Upper lobe of left lung (tissue), 6 donors: ENCODE results near the gene RRP1B. TPM values are rescaled to one million over a fixed set of nuclear protein-coding genes. Genes with fewer than 3 reads are reported as not detected.

Experiments used
- ATAC-seq, 2 donors: fragments of 200-7000 bp; cut with Tn5 transposase; one replicate each; pipeline ENCODE4 v1.9.1; 2022; ENCODE audit warnings: mild to moderate bottlenecking in 2 of 2, moderate library complexity in 2 of 2; ENCODE audit not compliant: low FRiP score in 2 of 2
- DNase-seq, 2 donors: peaks; one replicate each; pipeline ENCODE4 v3.0.0-alpha.2; 2019 to 2020
- H3K27ac ChIP-seq, 4 donors: fragments of 200-600 bp; sonication (generic); one replicate each; pipeline ENCODE4 v1.5.1; 2016 to 2019
- H3K27me3 ChIP-seq, 4 donors: fragments of 200-600 bp; sonication (generic); one replicate each; pipeline ENCODE4 v1.5.1; 2017 to 2019
- H3K36me3 ChIP-seq, 4 donors: fragments of 200-600 bp; sonication (generic); one replicate each; pipeline ENCODE4 v1.5.1; 2016 to 2019
- H3K4me1 ChIP-seq, 4 donors: fragments of 200-600 bp; sonication (generic); one replicate each; pipeline ENCODE4 v1.5.1; 2018 to 2019
- H3K4me3 ChIP-seq, 4 donors: fragments of 200-600 bp; sonication (generic); one replicate each; pipeline ENCODE4 v1.5.1; 2017 to 2019; ENCODE audit warnings: mild to moderate bottlenecking in 2 of 4, moderate library complexity in 1 of 4
- H3K9me3 ChIP-seq, 4 donors: fragments of 200-600 bp; sonication (generic); one replicate each; pipeline ENCODE4 v1.5.1; 2018 to 2019
- EP300 ChIP-seq, 4 donors: sonication (generic); formaldehyde crosslinking; IDR thresholded peaks; one replicate each; pipeline ENCODE4 v1.5.1; 2017; ENCODE audit warnings: antibody characterized with exemption in 4 of 4, control low read depth in 2 of 4
- POLR2A ChIP-seq, 4 donors: fragments of 450-650 bp; IDR thresholded peaks; one replicate each; pipeline ENCODE4 v1.5.1; 2016 to 2017; ENCODE audit warnings: antibody characterized with exemption in 4 of 4, mild to moderate bottlenecking in 2 of 4
- POLR2AphosphoS5 ChIP-seq, 2 donors: sonication (generic); formaldehyde crosslinking; IDR thresholded peaks; one replicate each; pipeline ENCODE4 v1.5.1; 2017; ENCODE audit warnings: antibody characterized with exemption in 2 of 2
- WGBS, 2 donors: methylation state at CpG; one replicate each; pipeline ENCODE4 v1.1.5; 2017 to 2018; 5-methylcytosine and 5-hydroxymethylcytosine counted together
- total RNA-seq, 6 donors: library from RNA; depleted of rRNA in 4 of 6; stranded (reverse); fragments of >200 nt in 4 of 6; gene quantifications; one replicate each; pipeline versions ENCODE4 v1.1.0 to v1.2.1, GENCODE V29; 2016 to 2021
- TF ChIP-seq, protein P1 (sequence below), 6 experiments: fragments of 450-650 bp in 4 of 6; fragments of 200-600 bp in 2 of 6; sonication (generic) in 2 of 6; IDR thresholded peaks; one replicate each; pipeline ENCODE4 v1.5.1; 2016 to 2019; ENCODE audit warnings: antibody characterized with exemption in 6 of 6
- donor health status: DM: no; HTN: no; CAD: no; lungs with moderate emphysema.
- donor health status: DM: no; HTN: yes; CAD: no; lungs with severe emphysema.

The RRP1B gene
- total RNA-seq, 6 donors from 2014 or later = 11.5 to 22.8 (median 19.7) TPM

DNA sequence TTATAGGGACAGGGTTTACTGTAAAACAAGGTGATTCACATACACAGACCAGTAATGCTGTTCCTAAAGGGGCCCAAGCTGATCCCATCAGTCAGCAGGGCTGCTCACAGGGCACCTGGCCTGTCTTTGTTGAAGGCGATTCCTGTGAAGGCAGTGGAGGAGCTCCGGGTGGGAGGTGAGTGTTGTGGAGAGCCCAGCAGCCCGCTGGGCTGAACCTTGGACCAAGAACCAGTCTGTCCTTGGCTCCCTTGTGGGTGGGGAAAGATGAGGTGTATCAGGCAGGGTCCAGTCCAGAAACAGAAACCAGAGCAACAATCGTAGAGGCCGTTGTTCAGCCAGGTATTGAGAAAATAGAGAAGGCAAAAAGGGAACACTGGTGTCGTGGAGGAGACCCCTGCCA, 72.1 kb downstream of the RRP1B start:
- TF ChIP-seq EP300 (IDR thresholded peaks at IDR 0.05) (no peak), POLR2A (IDR thresholded peaks at IDR 0.05) (no peak), POLR2AphosphoS5 (IDR thresholded peaks at IDR 0.05) (no peak)
- TF ChIP-seq, protein P1, sequence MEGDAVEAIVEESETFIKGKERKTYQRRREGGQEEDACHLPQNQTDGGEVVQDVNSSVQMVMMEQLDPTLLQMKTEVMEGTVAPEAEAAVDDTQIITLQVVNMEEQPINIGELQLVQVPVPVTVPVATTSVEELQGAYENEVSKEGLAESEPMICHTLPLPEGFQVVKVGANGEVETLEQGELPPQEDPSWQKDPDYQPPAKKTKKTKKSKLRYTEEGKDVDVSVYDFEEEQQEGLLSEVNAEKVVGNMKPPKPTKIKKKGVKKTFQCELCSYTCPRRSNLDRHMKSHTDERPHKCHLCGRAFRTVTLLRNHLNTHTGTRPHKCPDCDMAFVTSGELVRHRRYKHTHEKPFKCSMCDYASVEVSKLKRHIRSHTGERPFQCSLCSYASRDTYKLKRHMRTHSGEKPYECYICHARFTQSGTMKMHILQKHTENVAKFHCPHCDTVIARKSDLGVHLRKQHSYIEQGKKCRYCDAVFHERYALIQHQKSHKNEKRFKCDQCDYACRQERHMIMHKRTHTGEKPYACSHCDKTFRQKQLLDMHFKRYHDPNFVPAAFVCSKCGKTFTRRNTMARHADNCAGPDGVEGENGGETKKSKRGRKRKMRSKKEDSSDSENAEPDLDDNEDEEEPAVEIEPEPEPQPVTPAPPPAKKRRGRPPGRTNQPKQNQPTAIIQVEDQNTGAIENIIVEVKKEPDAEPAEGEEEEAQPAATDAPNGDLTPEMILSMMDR (IDR thresholded peaks at IDR 0.05) = no peak
- no peaks in the 10 kb centered on the region for H3K27me3 ChIP-seq
- H3K4me3 ChIP-seq = no peak overlapping the region
- 83 to 93% methylated on average over 6 of the region's 6 CpGs for WGBS, 2 donors
- DNase-seq (no peak), ATAC-seq (no peak)
- H3K4me1 ChIP-seq = peaks cover 52 to 86% (median 67%) of the 10 kb centered on the region in 4 donors
- H3K9me3 ChIP-seq = no peaks in the 10 kb centered on the region
- peak overlapping the region in 1 of 4 donors; percentile 11 for H3K27ac ChIP-seq
- H3K36me3 ChIP-seq = peaks cover 0 to 17% (median 6%) of the 10 kb centered on the region in 4 donors

DNA sequence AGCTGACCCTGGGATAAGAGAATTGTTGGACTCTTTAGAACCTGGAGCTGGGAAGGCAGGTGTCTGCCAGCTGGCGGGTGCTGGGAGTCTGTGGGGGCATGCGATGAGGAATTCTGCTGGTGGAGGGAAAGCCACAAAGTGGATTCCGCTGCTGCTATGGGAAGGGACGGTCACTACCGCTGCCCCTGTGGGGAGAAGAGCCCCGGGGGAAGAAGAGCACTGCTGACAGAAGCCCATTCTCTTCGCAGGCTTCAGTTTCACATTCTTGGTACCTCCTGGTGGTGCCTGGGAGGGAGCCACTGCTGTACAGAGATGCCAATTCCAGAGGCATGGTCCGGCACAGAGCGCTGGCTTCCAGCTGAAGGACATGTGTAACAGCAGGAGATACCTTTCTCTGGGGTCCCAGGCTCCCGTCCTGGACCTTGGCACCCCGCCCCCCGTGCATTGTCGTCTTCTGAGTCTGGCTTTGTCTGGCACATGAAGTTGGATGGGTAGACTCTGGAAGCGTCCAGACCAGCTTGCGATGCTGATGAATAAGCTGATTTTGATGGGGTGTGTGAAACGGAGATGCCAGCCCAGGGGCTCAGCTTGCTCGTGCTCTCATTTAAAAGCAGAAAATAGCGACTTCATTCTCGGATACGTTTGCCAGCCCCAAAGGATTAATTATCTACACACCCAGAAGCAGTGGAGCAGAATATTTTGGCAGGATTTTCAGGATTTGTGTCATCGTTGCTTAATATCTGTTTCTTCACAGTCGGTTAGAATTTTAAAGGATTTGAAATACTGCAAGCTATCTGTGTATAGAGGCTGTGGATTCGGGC, 72.7 kb downstream of the RRP1B start:
- peaks cover 0 to 22% (median 10%) of the 10 kb centered on the region in 4 donors for H3K36me3 ChIP-seq
- TF ChIP-seq, protein P1 (IDR thresholded peaks at IDR 0.05) = no peak
- TF ChIP-seq EP300 (IDR thresholded peaks at IDR 0.05) = no peak
- TF ChIP-seq POLR2AphosphoS5 (IDR thresholded peaks at IDR 0.05) = no peak
- no peak for TF ChIP-seq POLR2A (IDR thresholded peaks at IDR 0.05)
- WGBS, 2 donors = 82 to 89% methylated on average over 23 of the region's 23 CpGs
- H3K9me3 ChIP-seq = no peaks in the 10 kb centered on the region
- H3K27me3 ChIP-seq = no peaks in the 10 kb centered on the region
- H3K4me3 ChIP-seq = no peak overlapping the region
- ATAC-seq (no peak), DNase-seq (no peak)
- H3K4me1 ChIP-seq = peaks cover 46 to 80% (median 61%) of the 10 kb centered on the region in 4 donors
- H3K27ac ChIP-seq = peak overlapping the region in 1 of 4 donors; percentile 11

DNA sequence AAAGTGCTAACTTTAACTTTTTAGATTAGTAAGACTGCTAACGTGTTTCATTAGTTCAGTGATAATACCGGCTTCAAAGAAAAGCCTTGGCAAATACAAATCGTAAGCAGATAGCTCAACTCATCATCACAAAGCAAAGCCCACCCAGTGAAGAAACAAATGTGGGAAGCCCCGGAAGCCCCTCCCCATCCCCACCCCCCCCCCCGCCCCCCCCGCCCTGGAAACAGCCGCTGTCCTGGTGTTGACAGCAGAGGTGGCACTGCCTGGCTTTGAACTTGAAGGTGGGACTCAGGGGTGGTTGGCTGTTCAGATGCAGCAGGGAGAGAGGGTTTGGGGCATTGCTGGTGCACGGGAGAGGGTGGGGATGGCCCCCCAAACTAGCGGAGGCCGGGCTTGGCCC, 73.7 kb downstream of the RRP1B start:
- peaks cover 36 to 70% (median 51%) of the 10 kb centered on the region in 4 donors for H3K4me1 ChIP-seq
- no peak overlapping the region for H3K4me3 ChIP-seq
- 55 to 58% methylated on average over 9 to 10 of the region's 10 CpGs for WGBS, 2 donors
- DNase-seq (no peak), ATAC-seq (no peak)
- TF ChIP-seq, protein P1 (IDR thresholded peaks at IDR 0.05) = no peak
- no peak for TF ChIP-seq EP300 (IDR thresholded peaks at IDR 0.05)
- TF ChIP-seq POLR2AphosphoS5 (IDR thresholded peaks at IDR 0.05) = no peak
- TF ChIP-seq POLR2A (IDR thresholded peaks at IDR 0.05) = no peak
- H3K27me3 ChIP-seq = no peaks in the 10 kb centered on the region
- H3K9me3 ChIP-seq = no peaks in the 10 kb centered on the region
- peak overlapping the region; percentile 13 to 79 (median 66) for H3K27ac ChIP-seq
- H3K36me3 ChIP-seq = peaks cover 0 to 31% (median 18%) of the 10 kb centered on the region in 4 donors

DNA sequence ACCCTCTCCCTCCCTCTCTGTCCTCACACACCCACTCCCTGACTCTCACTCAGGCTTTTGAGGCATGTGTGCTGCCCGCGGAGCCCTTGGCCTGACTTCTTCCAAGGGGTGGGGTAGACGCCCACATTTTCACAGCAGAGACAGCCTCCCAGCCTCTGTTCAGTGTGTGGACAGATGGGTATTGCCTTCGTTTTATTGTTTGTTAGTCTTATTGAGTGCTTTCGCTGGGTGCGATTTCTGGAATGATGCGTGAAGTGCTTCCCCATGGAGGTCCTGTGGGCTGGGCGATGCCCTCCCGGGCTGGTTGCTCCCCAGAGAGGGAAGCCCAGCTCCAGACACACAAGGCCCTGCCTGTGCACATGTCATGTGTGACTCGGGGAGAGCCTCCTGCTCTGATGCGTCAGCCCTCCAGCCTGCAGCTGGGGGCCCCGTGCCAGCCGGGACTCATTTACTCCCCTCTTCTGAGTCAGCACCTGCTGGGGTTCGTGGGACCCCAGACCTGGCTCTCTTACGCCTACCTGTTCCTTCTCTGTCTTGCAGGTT, 74.2 kb downstream of the RRP1B start:
- DNase-seq (no peak), ATAC-seq (peak; percentile 3 to 31)
- no peak overlapping the region for H3K4me3 ChIP-seq
- H3K36me3 ChIP-seq = peaks cover 0 to 34% (median 19%) of the 10 kb centered on the region in 4 donors
- H3K4me1 ChIP-seq = peaks cover 31 to 65% (median 47%) of the 10 kb centered on the region in 4 donors
- no peaks in the 10 kb centered on the region for H3K27me3 ChIP-seq
- peak overlapping the region; percentile 13 to 79 (median 66) for H3K27ac ChIP-seq
- TF ChIP-seq EP300 (IDR thresholded peaks at IDR 0.05) (no peak), POLR2AphosphoS5 (IDR thresholded peaks at IDR 0.05) (no peak), POLR2A (IDR thresholded peaks at IDR 0.05) (no peak)
- TF ChIP-seq, protein P1 (IDR thresholded peaks at IDR 0.05) = no peak
- no peaks in the 10 kb centered on the region for H3K9me3 ChIP-seq
- WGBS, 2 donors = 71 to 74% methylated on average over 13 to 15 of the region's 15 CpGs
